Fibroblast of lung (primary cell): Measurements from ENCODE around the gene MAGI2. TPM values are rescaled to one million over a fixed set of nuclear protein-coding genes. Genes with fewer than 3 reads are reported as not detected.
A peak's percentile ranks its signal among the peaks of the same experiment; 100 is the strongest.

ENCODE experiments used
- DNase-seq, 2 donors: peaks; one replicate each; pipeline versions ENCODE4 v3.0.0 to v3.0.0-alpha.2; 2010; ENCODE audit warnings: low read depth in 2 of 2
- H2AFZ ChIP-seq: 2 replicates; pipeline ENCODE4 v1.5.1; 2012; ENCODE audit warnings: low read length, control low read depth, inconsistent platforms
- H3K27ac ChIP-seq: 2 replicates; pipeline ENCODE4 v1.5.1; 2011; ENCODE audit warnings: low read length, control low read depth; ENCODE audit not compliant: insufficient read depth
- H3K27me3 ChIP-seq: 2 replicates; pipeline ENCODE4 v1.5.1; 2011; ENCODE audit warnings: mild to moderate bottlenecking, low read length; ENCODE audit not compliant: control insufficient read depth, insufficient read depth
- H3K36me3 ChIP-seq: 2 replicates; pipeline ENCODE4 v1.5.1; 2011; ENCODE audit warnings: low read length; ENCODE audit not compliant: control insufficient read depth, insufficient read depth
- H3K4me1 ChIP-seq: 2 replicates; pipeline ENCODE4 v1.5.1; 2011; ENCODE audit warnings: low read length; ENCODE audit not compliant: control insufficient read depth, insufficient read depth; ENCODE audit errors: extremely low read depth
- H3K4me2 ChIP-seq: 2 replicates; pipeline ENCODE4 v1.5.1; 2011; ENCODE audit warnings: low read length, control low read depth; ENCODE audit not compliant: insufficient read depth; ENCODE audit errors: extremely low read depth
- H3K4me3 ChIP-seq, 4 experiments: fragments of 200-600 bp in 1 of 4; sonication (generic) in 1 of 4; replicated peaks in 1 of 4; 2 replicates each; pipeline ENCODE4 v1.5.1; 2011 to 2016; ENCODE audit warnings: low read length in 4 of 4, low read depth in 3 of 4, mild to moderate bottlenecking in 3 of 4, control low read depth in 2 of 4, inconsistent platforms in 1 of 4, mixed read lengths in 1 of 4; ENCODE audit not compliant: insufficient read depth in 1 of 4; ENCODE audit errors: control extremely low read depth in 1 of 4
- H3K79me2 ChIP-seq: 2 replicates; pipeline ENCODE4 v1.5.1; 2012; ENCODE audit warnings: mild to moderate bottlenecking, low read length, inconsistent platforms; ENCODE audit not compliant: control insufficient read depth, insufficient read depth
- H3K9ac ChIP-seq: 2 replicates; pipeline ENCODE4 v1.5.1; 2011; ENCODE audit warnings: mild to moderate bottlenecking, low read length, control low read depth; ENCODE audit not compliant: insufficient read depth
- H3K9me3 ChIP-seq: 2 replicates; pipeline ENCODE4 v1.5.1; 2012; ENCODE audit warnings: low read depth, low read length; ENCODE audit not compliant: control insufficient read depth, insufficient read depth
- H4K20me1 ChIP-seq: 2 replicates; pipeline ENCODE4 v1.5.1; 2011; ENCODE audit warnings: low read length; ENCODE audit not compliant: control insufficient read depth, insufficient read depth; ENCODE audit errors: extremely low read depth
- EZH2 ChIP-seq: IDR thresholded peaks from 2 replicates; pipeline ENCODE4 v1.5.1; 2012; ENCODE audit warnings: low read length, control low read depth, mild to moderate bottlenecking; ENCODE audit errors: missing control alignments
- polyA plus RNA-seq, 2 donors: library from polyadenylated mRNA; depleted of rRNA in 1 of 2; stranded (reverse) in 1 of 2; unstranded in 1 of 2; fragments of >200 nt; gene quantifications; 2 replicates each; pipeline ENCODE4 v1.2.1, GENCODE V29; 2011 to 2012; ENCODE audit warnings: missing spikeins in 1 of 2
- total RNA-seq: library from RNA; depleted of rRNA; stranded (reverse); fragments of >200 nt; gene quantifications from 2 replicates; pipeline ENCODE4 v1.2.1, GENCODE V29; 2014
- TF ChIP-seq, protein P1 (sequence below), 2 donors: IDR thresholded peaks in 1 of 2; conservative IDR thresholded peaks in 1 of 2; 1 replicate in 1 of 2; 2 replicates in 1 of 2; pipeline ENCODE4 v1.5.1; 2011 to 2012; ENCODE audit warnings: low read length in 2 of 2, control low read depth in 1 of 2, inconsistent platforms in 1 of 2, low read depth in 1 of 2, mild to moderate bottlenecking in 1 of 2

Gene MAGI2
- total and polyA plus RNA-seq, 2 donors (not counting 1 experiment from before 2014, with no cell fraction given): 1.8 to 17.0 TPM

- no peaks in the 10 kb centered on the region for H3K36me3 ChIP-seq
- H3K27ac ChIP-seq: no peak overlapping the region
- TF ChIP-seq, protein P1, sequence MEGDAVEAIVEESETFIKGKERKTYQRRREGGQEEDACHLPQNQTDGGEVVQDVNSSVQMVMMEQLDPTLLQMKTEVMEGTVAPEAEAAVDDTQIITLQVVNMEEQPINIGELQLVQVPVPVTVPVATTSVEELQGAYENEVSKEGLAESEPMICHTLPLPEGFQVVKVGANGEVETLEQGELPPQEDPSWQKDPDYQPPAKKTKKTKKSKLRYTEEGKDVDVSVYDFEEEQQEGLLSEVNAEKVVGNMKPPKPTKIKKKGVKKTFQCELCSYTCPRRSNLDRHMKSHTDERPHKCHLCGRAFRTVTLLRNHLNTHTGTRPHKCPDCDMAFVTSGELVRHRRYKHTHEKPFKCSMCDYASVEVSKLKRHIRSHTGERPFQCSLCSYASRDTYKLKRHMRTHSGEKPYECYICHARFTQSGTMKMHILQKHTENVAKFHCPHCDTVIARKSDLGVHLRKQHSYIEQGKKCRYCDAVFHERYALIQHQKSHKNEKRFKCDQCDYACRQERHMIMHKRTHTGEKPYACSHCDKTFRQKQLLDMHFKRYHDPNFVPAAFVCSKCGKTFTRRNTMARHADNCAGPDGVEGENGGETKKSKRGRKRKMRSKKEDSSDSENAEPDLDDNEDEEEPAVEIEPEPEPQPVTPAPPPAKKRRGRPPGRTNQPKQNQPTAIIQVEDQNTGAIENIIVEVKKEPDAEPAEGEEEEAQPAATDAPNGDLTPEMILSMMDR (conservative IDR thresholded peaks at IDR 0.05 in 1 of 2, IDR thresholded peaks at IDR 0.05 in 1 of 2; ENCODE audit: low read depth in 1 of 2, low read length in 2 of 2): no peak
- no peak for TF ChIP-seq EZH2
- no peak overlapping the region for H3K9ac ChIP-seq
- H3K9me3 ChIP-seq: no peaks in the 10 kb centered on the region
- H2AFZ ChIP-seq: no peak overlapping the region
- peak in 1 of 2 donors; percentile 4 for DNase-seq
- no peak overlapping the region for H3K4me2 ChIP-seq
- no peak overlapping the region for H3K4me3 ChIP-seq
- H3K79me2 ChIP-seq: no peaks in the 10 kb centered on the region
- no peaks in the 10 kb centered on the region for H3K27me3 ChIP-seq
- no peaks in the 10 kb centered on the region for H3K4me1 ChIP-seq
- no peaks in the 10 kb centered on the region for H4K20me1 ChIP-seq
These were observed 1362.9 kb downstream of the MAGI2 start for GRCh38 chr7:78090616-78091015.

DNA sequence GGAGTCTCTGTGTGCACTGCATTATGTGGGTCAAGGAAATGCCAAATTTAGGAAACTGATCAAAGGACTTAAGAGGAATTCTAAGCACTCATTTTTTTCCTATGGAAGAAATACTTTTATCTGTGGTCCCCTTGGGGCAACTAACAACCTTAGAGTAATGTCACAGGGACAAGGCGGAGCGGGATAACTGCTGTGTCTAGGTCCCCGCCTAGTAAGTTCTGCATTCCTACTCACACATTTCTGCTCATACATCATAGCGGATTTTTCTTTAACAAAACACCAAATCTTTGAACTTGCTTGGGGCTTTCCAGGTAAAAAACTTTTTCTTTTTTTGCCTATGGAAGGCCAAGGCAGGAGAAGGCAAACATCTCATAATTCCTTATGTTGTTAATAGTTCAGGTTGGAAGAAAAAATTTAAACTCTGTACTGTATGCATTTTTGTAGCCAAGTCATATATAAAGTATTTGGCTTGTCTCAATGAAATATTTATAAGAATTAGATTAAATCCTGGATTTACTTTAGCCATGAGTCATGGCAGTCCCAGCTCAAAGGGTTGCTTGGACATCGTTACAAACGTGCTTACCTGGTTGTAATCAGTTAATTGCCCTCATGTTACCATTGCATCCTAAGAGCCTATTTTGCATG is 1369.9 kb downstream of the MAGI2 start:
- Histone ChIP-seq H4K20me1 (no peaks in the 10 kb centered on the region), H3K4me1 (no peaks in the 10 kb centered on the region), H3K9me3 (no peaks in the 10 kb centered on the region), H3K27ac (no peak overlapping the region), H3K4me2 (no peak overlapping the region), H3K27me3 (no peaks in the 10 kb centered on the region), H3K36me3 (no peaks in the 10 kb centered on the region), H3K79me2 (no peaks in the 10 kb centered on the region), H3K4me3 (no peak overlapping the region), H3K9ac (no peak overlapping the region), H2AFZ (no peak overlapping the region)
- peak in 1 of 2 donors; percentile 42 for DNase-seq
- no peak for TF ChIP-seq EZH2
- TF ChIP-seq, protein P1 (conservative IDR thresholded peaks at IDR 0.05 in 1 of 2, IDR thresholded peaks at IDR 0.05 in 1 of 2; ENCODE audit: low read depth in 1 of 2, low read length in 2 of 2): no peak

DNA sequence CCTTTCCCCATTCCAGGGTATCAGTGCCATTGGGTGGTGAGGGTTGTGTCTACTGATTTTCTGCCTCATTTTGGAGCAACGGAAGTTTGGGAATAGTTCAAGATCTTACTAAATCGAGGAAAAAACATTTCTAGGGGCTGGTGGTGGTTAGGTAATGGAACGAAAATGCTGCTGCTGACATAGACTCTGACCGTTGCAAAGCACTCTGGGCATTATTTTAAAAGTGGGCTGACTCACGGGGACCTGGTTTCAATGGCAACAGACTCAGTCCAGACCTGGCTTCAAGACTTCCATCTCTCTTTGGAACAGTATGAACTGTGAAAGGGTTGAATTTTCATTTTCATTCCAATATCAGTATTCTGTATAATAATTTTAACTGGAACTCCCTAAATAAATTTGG is 1370.9 kb downstream of the MAGI2 start:
- Histone ChIP-seq H3K9ac (no peak overlapping the region), H3K4me1 (no peaks in the 10 kb centered on the region), H2AFZ (no peak overlapping the region), H4K20me1 (no peaks in the 10 kb centered on the region), H3K9me3 (no peaks in the 10 kb centered on the region), H3K36me3 (no peaks in the 10 kb centered on the region), H3K27me3 (no peaks in the 10 kb centered on the region), H3K4me2 (no peak overlapping the region), H3K4me3 (no peak overlapping the region), H3K27ac (no peak overlapping the region), H3K79me2 (no peaks in the 10 kb centered on the region)
- no peak for TF ChIP-seq EZH2
- TF ChIP-seq, protein P1 (conservative IDR thresholded peaks at IDR 0.05 in 1 of 2, IDR thresholded peaks at IDR 0.05 in 1 of 2; ENCODE audit: low read depth in 1 of 2, low read length in 2 of 2): no peak
- DNase-seq: no peak
